Kidney (tissue), 14 donors: ENCODE data around the gene PICALM. TPM values are rescaled to one million over a fixed set of nuclear protein-coding genes. Genes with fewer than 3 reads are reported as not detected.

Experiments used
- DNase-seq, 5 donors: peaks; one replicate each; pipeline ENCODE4 v3.0.0-alpha.2; 2013 to 2020
- FAIRE-seq: peaks from 2 replicates; lab custom pipeline; 2012; peaks lifted over from hg19 to GRCh38; lab: Jason Lieb, UNC
- H3K27ac ChIP-seq, 2 donors: one replicate each; pipeline ENCODE4 v1.7.0; 2013; ENCODE audit warnings: low read depth in 2 of 2, low read length in 2 of 2, inconsistent platforms in 1 of 2
- H3K27me3 ChIP-seq: one replicate; pipeline ENCODE4 v1.7.1; 2013; ENCODE audit warnings: low read length, inconsistent platforms; ENCODE audit not compliant: control insufficient read depth, insufficient read depth
- H3K36me3 ChIP-seq, 3 donors: one replicate each; pipeline versions ENCODE4 v1.7.0 to v1.7.1; 2013; ENCODE audit warnings: low read length in 3 of 3, control low read depth in 1 of 3, inconsistent platforms in 1 of 3; ENCODE audit not compliant: insufficient read depth in 3 of 3, control insufficient read depth in 2 of 3
- H3K4me1 ChIP-seq, 3 donors: one replicate each; pipeline versions ENCODE4 v1.7.0 to v1.7.1; 2013; ENCODE audit warnings: low read length in 3 of 3, inconsistent platforms in 1 of 3, low read depth in 1 of 3; ENCODE audit not compliant: control insufficient read depth in 2 of 3, insufficient read depth in 2 of 3
- H3K4me3 ChIP-seq, 3 donors: one replicate each; pipeline versions ENCODE4 v1.7.0 to v1.8.1; 2013; ENCODE audit warnings: low read length in 3 of 3, control low read depth in 1 of 3, inconsistent platforms in 1 of 3
- H3K9ac ChIP-seq, 3 donors: one replicate each; pipeline versions ENCODE4 v1.7.0 to v1.7.1; 2013; ENCODE audit warnings: low read length in 3 of 3, control low read depth in 1 of 3, inconsistent platforms in 1 of 3
- H3K9me3 ChIP-seq, 3 donors: one replicate each; pipeline versions ENCODE4 v1.7.0 to v1.7.1; 2013; ENCODE audit warnings: low read length in 3 of 3, control low read depth in 1 of 3, inconsistent platforms in 1 of 3; ENCODE audit not compliant: control insufficient read depth in 2 of 3, insufficient read depth in 1 of 3
- intact Hi-C: fragments of 100-400 bp; cut with DNase I; formaldehyde crosslinking; loops from one replicate; pipeline ENCODE4 v1.11.1; 2022
- polyA plus RNA-seq: library from polyadenylated mRNA; stranded (reverse); fragments of 350-450 nt; fragmentation: Illumina TruSeq; extraction: RNeasy Lipid Tissue Mini Kit (QIAGEN cat#74804); gene quantifications from one replicate; pipeline ENCODE4 v1.2.3, GENCODE V29; 2014; ENCODE audit warnings: low read depth, low replicate concordance; ENCODE audit not compliant: insufficient read depth
- total RNA-seq: library from RNA; stranded (reverse); fragmentation: NEBNext Ultra II Directional; extraction: Animal tissue kit (Norgen Biotek cat#: 25700); gene quantifications from one replicate; pipeline ENCODE4 v1.2.1, GENCODE V29; 2021
- TF ChIP-seq, protein P1 (sequence below): IDR thresholded peaks from 3 replicates; pipeline ENCODE4 v1.5.1; 2012; ENCODE audit warnings: mild to moderate bottlenecking, moderate library complexity, borderline replicate concordance; ENCODE audit not compliant: insufficient read depth; ENCODE audit errors: extremely low read depth
- donor health status: control.
- donor health status: control.
- donor health status: control.
- donor health status: control.
- donor health status: control.
- donor health status: DM: yes; HTN: yes; CAD: no.
- donor health status: Normal renal cell carcinoma (clear cell type).

PICALM gene
- total and polyA plus RNA-seq, 2 donors from 2014 or later: 118 to 244 TPM

- Histone ChIP-seq H3K4me3 (no peak overlapping the region), H3K36me3 (no peaks in the 10 kb centered on the region), H3K9ac (no peak overlapping the region), H3K27ac (no peak overlapping the region), H3K27me3 (no peaks in the 10 kb centered on the region), H3K9me3 (no peaks in the 10 kb centered on the region), H3K4me1 (peaks cover 0 to 16% (median 10%) of the 10 kb centered on the region in 3 donors)
- intact Hi-C loops: loop anchor here (10.0 kb wide), 1 partner anchor 270 kb away; no protein-coding TSS in a partner anchor
- no peak for DNase-seq
- TF ChIP-seq, protein P1, sequence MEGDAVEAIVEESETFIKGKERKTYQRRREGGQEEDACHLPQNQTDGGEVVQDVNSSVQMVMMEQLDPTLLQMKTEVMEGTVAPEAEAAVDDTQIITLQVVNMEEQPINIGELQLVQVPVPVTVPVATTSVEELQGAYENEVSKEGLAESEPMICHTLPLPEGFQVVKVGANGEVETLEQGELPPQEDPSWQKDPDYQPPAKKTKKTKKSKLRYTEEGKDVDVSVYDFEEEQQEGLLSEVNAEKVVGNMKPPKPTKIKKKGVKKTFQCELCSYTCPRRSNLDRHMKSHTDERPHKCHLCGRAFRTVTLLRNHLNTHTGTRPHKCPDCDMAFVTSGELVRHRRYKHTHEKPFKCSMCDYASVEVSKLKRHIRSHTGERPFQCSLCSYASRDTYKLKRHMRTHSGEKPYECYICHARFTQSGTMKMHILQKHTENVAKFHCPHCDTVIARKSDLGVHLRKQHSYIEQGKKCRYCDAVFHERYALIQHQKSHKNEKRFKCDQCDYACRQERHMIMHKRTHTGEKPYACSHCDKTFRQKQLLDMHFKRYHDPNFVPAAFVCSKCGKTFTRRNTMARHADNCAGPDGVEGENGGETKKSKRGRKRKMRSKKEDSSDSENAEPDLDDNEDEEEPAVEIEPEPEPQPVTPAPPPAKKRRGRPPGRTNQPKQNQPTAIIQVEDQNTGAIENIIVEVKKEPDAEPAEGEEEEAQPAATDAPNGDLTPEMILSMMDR: no peak
- no peak for FAIRE-seq
These were observed 123.6 kb downstream of the PICALM start for GRCh38 chr11:85945296-85945695.

DNA sequence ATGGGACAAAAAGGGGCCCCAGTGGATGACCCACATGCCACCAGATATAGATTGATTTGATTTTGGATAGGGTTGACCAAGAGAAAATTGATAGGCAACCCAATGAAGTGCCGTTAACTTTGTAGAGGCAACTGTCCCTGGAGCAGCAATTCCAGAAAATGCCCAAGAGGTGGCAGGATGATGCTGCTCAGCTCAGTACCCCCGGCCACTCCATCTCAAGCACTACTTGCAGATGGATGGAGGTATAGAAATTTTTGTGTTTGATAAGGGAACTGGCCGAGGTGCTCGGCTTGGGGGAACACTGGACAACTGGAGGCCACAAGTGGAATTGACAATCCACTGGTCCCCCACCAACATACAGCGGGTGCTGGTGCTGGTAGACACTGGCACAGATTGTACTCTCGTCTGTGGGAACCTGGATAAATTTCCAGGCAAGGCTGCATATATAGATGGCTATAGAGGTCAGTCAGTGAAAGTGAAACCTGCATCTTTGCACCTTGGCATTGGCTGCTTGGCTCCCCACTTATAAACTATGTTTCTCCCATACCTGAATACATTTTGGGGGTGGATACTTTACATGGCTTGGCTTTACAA, 127.4 kb downstream of the PICALM start:
- DNase-seq (peak in 2 of 5 donors; percentile 40 to 50), FAIRE-seq (no peak)
- Histone ChIP-seq H3K9me3 (no peaks in the 10 kb centered on the region), H3K27me3 (no peaks in the 10 kb centered on the region), H3K36me3 (no peaks in the 10 kb centered on the region), H3K27ac (no peak overlapping the region), H3K4me3 (no peak overlapping the region), H3K9ac (no peak overlapping the region), H3K4me1 (peaks cover 0 to 3% (median 0%) of the 10 kb centered on the region in 3 donors)
- TF ChIP-seq, protein P1: peak; percentile 67
- intact Hi-C loops: loop anchor here (10.0 kb wide), 1 partner anchor 273 kb away; no protein-coding TSS in a partner anchor

- H3K27me3 ChIP-seq: no peaks in the 10 kb centered on the region
These were observed 129.5 kb downstream of the PICALM start for GRCh38 chr11:85939099-85940015.

More at GRCh38 chr11:85939099-85940015, 129.5 kb downstream of the PICALM start:
- Histone ChIP-seq H3K4me1 (no peaks in the 10 kb centered on the region), H3K27ac (no peak overlapping the region), H3K9ac (no peak overlapping the region), H3K4me3 (no peak overlapping the region), H3K9me3 (no peaks in the 10 kb centered on the region), H3K36me3 (no peaks in the 10 kb centered on the region)
- no peak for FAIRE-seq
- DNase-seq: no peak
- intact Hi-C loops: loop anchor here (10.0 kb wide), 1 partner anchor 275 kb away; no protein-coding TSS in a partner anchor
- TF ChIP-seq, protein P1: no peak
